Kidney epithelial cell (primary cell): ENCODE measurements around the gene EIF5A. TPM values are rescaled to one million over a fixed set of nuclear protein-coding genes. Genes with fewer than 3 reads are reported as not detected.
A peak's percentile ranks its signal among the peaks of the same experiment; 100 is the strongest.
"Not testable (repeated sequence)": the region's sequence is repeated elsewhere in the genome, so short reads cannot be mapped to it uniquely, and the experiment has no call there.

Source experiments
- DNase-seq: peaks from one replicate; pipeline ENCODE4 v3.0.0-alpha.2; 2010; ENCODE audit warnings: low read depth
- H3K27me3 ChIP-seq: 2 replicates; pipeline ENCODE4 v1.6.0; 2011; ENCODE audit warnings: low read length; ENCODE audit not compliant: control insufficient read depth, insufficient read depth
- H3K36me3 ChIP-seq: 2 replicates; pipeline ENCODE4 v1.5.1; 2011; ENCODE audit warnings: low read length; ENCODE audit not compliant: control insufficient read depth, insufficient read depth
- H3K4me3 ChIP-seq: 2 replicates; pipeline ENCODE4 v1.5.1; 2011; ENCODE audit warnings: low read depth, mild to moderate bottlenecking, control low read depth, low read length
- total RNA-seq: library from RNA; depleted of rRNA; stranded (reverse); fragments of >200 nt; gene quantifications from 2 replicates; pipeline ENCODE4 v1.2.3, GENCODE V29; 2015
- TF ChIP-seq, protein P1 (sequence below): IDR thresholded peaks from 2 replicates; pipeline ENCODE4 v1.5.1; 2011; ENCODE audit warnings: mild to moderate bottlenecking, moderate library complexity, low read length, control low read depth, inconsistent platforms; ENCODE audit not compliant: insufficient read depth, poor library complexity, severe bottlenecking

Gene EIF5A
- total RNA-seq, 1 donor from 2014 or later = 490 TPM

DNA sequence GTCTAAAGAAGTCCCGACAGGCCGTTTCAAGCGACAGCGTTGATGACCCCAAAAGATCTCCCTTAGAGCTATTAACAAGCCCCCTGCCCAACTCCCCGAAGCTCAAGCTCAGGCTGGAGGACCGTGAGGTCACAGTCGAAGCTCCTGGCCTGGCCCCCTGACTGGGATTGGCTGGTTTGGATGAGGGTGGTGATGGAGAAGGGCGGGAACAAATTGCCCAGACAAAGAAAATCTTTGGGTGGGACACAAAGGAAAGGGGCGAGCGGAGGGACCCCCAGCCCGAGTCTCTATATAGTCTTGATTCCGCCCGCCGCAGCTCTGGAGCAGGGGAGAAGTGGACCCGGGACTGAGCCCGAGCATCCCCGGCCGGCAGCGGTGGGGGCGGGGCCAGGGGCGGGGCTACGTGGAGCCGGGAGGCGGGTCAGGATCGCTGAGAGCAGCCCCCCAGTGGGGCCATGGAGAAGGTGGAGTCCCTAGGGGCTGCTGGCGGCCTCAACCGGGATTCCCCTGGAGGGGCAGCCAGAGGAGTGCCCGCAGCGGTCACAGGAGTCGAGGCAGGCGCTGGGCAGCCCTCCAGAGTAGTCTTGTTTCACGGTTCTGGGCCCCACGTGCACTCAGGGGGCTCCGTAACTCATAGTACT is 22.7 kb downstream of the EIF5A start:
- no peaks in the 10 kb centered on the region for H3K27me3 ChIP-seq
- H3K4me3 ChIP-seq = peak overlapping the region; percentile 98
- TF ChIP-seq, protein P1, sequence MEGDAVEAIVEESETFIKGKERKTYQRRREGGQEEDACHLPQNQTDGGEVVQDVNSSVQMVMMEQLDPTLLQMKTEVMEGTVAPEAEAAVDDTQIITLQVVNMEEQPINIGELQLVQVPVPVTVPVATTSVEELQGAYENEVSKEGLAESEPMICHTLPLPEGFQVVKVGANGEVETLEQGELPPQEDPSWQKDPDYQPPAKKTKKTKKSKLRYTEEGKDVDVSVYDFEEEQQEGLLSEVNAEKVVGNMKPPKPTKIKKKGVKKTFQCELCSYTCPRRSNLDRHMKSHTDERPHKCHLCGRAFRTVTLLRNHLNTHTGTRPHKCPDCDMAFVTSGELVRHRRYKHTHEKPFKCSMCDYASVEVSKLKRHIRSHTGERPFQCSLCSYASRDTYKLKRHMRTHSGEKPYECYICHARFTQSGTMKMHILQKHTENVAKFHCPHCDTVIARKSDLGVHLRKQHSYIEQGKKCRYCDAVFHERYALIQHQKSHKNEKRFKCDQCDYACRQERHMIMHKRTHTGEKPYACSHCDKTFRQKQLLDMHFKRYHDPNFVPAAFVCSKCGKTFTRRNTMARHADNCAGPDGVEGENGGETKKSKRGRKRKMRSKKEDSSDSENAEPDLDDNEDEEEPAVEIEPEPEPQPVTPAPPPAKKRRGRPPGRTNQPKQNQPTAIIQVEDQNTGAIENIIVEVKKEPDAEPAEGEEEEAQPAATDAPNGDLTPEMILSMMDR = no peak
- H3K36me3 ChIP-seq = no peaks in the 10 kb centered on the region
- DNase-seq = no peak

DNA sequence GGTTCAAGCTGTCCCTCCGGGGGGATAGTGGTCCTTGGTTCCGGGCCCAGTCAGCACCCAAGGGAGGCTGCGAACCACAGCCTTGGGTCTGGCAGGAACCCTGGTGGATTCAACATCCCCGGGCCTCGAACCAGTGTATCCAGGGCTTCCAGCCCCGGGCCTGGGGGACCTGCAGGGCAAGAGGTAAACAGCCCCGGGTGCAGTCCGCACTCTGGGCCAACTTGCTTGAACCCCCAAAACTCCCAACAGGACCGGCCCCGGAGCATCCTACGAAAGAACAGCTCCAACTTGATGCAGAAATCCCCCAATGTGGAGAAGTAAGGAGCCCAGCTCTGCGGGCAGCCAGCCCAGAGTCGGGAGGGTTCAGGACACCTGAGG is 23.2 kb downstream of the EIF5A start:
- no peak for DNase-seq
- Histone ChIP-seq H3K4me3 (peak overlapping the region; percentile 98), H3K36me3 (no peaks in the 10 kb centered on the region), H3K27me3 (no peaks in the 10 kb centered on the region)
- TF ChIP-seq, protein P1 = no peak

DNA sequence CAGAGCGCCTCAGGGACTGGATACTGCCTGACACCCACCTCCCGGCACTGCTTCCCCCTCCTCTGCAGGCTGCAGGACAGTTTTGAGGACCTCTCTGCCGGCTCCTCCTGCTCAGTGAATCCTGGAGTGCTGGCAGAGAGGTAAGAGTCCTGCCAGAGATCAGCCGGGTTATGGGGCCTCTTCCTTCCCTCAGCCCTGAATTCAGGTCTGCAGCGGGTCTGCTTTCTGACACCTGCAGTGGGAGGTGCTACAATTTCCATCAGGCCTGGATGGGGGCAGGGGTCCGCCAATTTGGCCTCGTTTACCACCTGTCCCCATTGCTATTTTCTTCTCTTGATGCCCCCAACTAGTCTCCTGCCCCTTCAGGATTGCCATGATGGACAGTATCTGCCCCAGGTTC is 24.7 kb downstream of the EIF5A start:
- Histone ChIP-seq H3K36me3 (no peaks in the 10 kb centered on the region), H3K27me3 (no peaks in the 10 kb centered on the region), H3K4me3 (no peak overlapping the region)
- no peak for DNase-seq
- TF ChIP-seq, protein P1 = no peak

DNA sequence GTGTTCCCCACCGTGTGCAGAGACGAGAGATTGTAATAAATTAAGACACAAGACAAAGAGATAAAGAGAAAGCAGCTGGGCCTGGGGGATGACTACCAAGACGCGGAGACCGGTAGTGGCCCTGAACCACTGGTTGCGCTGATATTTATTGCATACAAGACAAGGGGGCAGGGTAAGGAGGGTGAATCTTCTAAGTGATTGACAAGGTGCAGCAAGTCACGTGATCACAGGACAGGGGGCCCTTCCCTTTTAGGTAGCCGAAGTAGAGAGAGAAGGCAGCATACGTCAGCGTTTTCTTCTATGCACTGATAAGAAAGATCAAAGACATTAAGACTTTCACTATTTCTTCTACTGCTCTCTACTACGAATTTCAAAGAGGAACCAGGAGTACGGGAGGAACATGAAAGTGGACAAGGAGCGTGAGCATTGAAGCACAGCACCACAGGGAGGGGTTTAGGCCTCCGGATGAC is 25.2 kb downstream of the EIF5A start:
- DNase-seq, H3K27me3 ChIP-seq, H3K36me3 ChIP-seq: not testable (repeated sequence)

DNA sequence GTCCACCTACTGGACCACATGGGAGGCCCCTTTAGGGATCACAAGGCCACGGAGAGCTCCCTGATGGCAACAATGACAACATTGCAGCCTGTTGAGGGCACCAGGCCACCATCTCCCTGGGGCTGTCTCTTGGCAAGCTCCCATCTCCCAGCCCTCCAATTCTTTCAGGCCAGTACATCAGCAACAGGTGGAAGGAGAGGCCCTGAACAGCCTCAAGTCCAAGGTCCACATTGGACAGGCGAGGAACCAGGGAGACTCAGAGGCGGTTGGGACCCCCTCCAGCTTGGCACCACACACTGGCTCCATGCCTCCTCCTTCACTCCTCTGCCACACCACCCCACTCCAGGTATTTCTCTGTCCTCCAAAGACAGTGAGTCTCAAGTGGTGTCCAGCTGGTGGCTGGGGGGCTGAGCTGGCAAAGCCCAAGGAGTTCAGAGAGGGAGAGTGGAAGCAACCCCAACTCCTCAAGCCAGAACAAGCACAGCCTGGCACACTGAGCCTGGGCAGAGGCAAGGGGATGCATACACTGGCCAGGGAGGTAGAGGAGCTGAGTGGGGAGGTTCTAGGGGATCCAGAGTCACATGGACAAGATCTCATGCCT is 27.6 kb downstream of the EIF5A start:
- no peaks in the 10 kb centered on the region for H3K27me3 ChIP-seq
- DNase-seq = no peak
- no peak overlapping the region for H3K4me3 ChIP-seq
- H3K36me3 ChIP-seq = no peaks in the 10 kb centered on the region
- TF ChIP-seq, protein P1 = no peak

More for the DNA sequence above, 25.2 kb downstream of the EIF5A start:
- not testable (repeated sequence) for H3K4me3 ChIP-seq

DNA sequence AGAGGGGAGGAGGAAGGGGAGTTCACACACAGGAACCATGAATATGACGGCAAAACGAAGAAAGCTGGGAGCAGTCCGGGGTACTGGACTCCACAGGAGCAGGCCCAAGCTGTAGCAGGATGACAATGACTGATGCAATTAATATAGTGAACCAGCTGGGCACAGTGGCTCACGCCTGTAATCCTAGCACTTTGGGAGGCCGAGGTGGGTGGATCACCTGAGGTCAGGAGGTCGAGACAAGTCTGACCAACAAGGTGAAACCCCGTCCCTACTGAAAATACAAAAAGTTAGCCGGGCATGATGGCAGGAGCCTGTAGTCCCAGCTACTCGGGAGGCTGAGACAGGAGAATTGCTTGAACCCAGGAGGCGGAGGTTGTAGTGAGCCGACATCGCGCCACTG is 28.3 kb downstream of the EIF5A start:
- H3K4me3 ChIP-seq, H3K27me3 ChIP-seq, DNase-seq, H3K36me3 ChIP-seq: not testable (repeated sequence)
